Prostate gland (tissue), 2 donors: ENCODE data around the gene PRKAG2. TPM values are rescaled to one million over a fixed set of nuclear protein-coding genes. Genes with fewer than 3 reads are reported as not detected.

Source experiments
- DNase-seq: peaks from one replicate; pipeline ENCODE4 v3.0.0-alpha.2; 2019; ENCODE audit warnings: low spot score
- H3K27ac ChIP-seq, 2 donors: fragments of 200-600 bp; sonication (generic); 2 replicates each; pipeline ENCODE4 v1.5.1; 2017 to 2019
- H3K27me3 ChIP-seq: fragments of 200-600 bp; sonication (generic); replicated peaks from 2 replicates; pipeline ENCODE4 v1.5.1; 2019; ENCODE audit not compliant: insufficient read depth
- H3K36me3 ChIP-seq, 2 donors: fragments of 200-600 bp; sonication (generic); 1 replicate in 1 of 2; 2 replicates in 1 of 2; pipeline versions ENCODE4 v1.5.1 to v1.8.1; 2017 to 2019
- H3K4me1 ChIP-seq: fragments of 200-600 bp; sonication (generic); replicated peaks from 2 replicates; pipeline ENCODE4 v1.5.1; 2019
- H3K4me3 ChIP-seq, 2 donors: fragments of 200-600 bp; sonication (generic); 2 replicates each; pipeline ENCODE4 v1.5.1; 2017 to 2019
- H3K9me3 ChIP-seq: fragments of 200-600 bp; sonication (generic); 2 replicates; pipeline ENCODE4 v1.5.1; 2017
- CTCF ChIP-seq, 4 experiments: fragments of 200-600 bp in 2 of 4; fragments of 450-650 bp in 2 of 4; sonication (generic) in 2 of 4; IDR thresholded peaks; 1 replicate in 3 of 4; 2 replicates in 1 of 4; pipeline ENCODE4 v1.5.1; 2016 to 2019; ENCODE audit warnings: antibody characterized with exemption in 4 of 4, mild to moderate bottlenecking in 2 of 4, moderate library complexity in 2 of 4
- POLR2A ChIP-seq: fragments of 450-650 bp; IDR thresholded peaks from one replicate; pipeline ENCODE4 v1.6.1; 2016; ENCODE audit warnings: antibody characterized with exemption, mild to moderate bottlenecking
- POLR2AphosphoS5 ChIP-seq: sonication (generic); formaldehyde crosslinking; IDR thresholded peaks from one replicate; pipeline ENCODE4 v1.6.1; 2017; ENCODE audit warnings: antibody characterized with exemption
- WGBS: methylation state at CpG from one replicate; pipeline ENCODE4 v1.1.5; 2018; 5-methylcytosine and 5-hydroxymethylcytosine counted together
- intact Hi-C: fragments of 100-400 bp; cut with DNase I; formaldehyde crosslinking; loops from one replicate; pipeline ENCODE4 v1.14.2; 2022
- total RNA-seq, 2 donors: library from RNA; depleted of rRNA; stranded (reverse); fragments of >200 nt; gene quantifications; one replicate each; pipeline ENCODE4 v1.1.0, GENCODE V29; 2016

Gene PRKAG2
- total RNA-seq, 2 donors from 2014 or later: 31.6 to 38.1 TPM

GRCh38 chr7:151740081-151740851 is 136.6 kb downstream of the PRKAG2 start:
- Histone ChIP-seq H3K9me3 (no peaks in the 10 kb centered on the region), H3K4me1 (no peaks in the 10 kb centered on the region), H3K27ac (no peak overlapping the region), H3K27me3 (no peaks in the 10 kb centered on the region), H3K4me3 (no peak overlapping the region), H3K36me3 (no peaks in the 10 kb centered on the region)
- no peak for DNase-seq
- intact Hi-C loops: no loop called here
- WGBS: 84% methylated on average over 11 of the region's 16 CpGs
- no peak for TF ChIP-seq CTCF (IDR thresholded peaks at IDR 0.05)
- no peak for TF ChIP-seq POLR2AphosphoS5
- TF ChIP-seq POLR2A: no peak

GRCh38 chr7:151738925-151739324 is 138.0 kb downstream of the PRKAG2 start:
- Histone ChIP-seq H3K27me3 (no peaks in the 10 kb centered on the region), H3K36me3 (no peaks in the 10 kb centered on the region), H3K4me1 (no peaks in the 10 kb centered on the region), H3K4me3 (no peak overlapping the region), H3K9me3 (no peaks in the 10 kb centered on the region), H3K27ac (no peak overlapping the region)
- intact Hi-C loops: loop anchor here (5.0 kb wide), 1 partner anchor 107 kb away; no protein-coding TSS in a partner anchor
- DNase-seq: no peak
- TF ChIP-seq POLR2AphosphoS5 (no peak), POLR2A (no peak), CTCF (IDR thresholded peaks at IDR 0.05) (no peak)
- WGBS: 91% methylated on average over 10 of the region's 10 CpGs

GRCh38 chr7:151736403-151736909 is 140.5 kb downstream of the PRKAG2 start:
- TF ChIP-seq CTCF (IDR thresholded peaks at IDR 0.05) (no peak), POLR2A (peak; percentile 25), POLR2AphosphoS5 (peak; percentile 74)
- Histone ChIP-seq H3K27me3 (no peaks in the 10 kb centered on the region), H3K9me3 (no peaks in the 10 kb centered on the region), H3K4me1 (no peaks in the 10 kb centered on the region), H3K27ac (peak overlapping the region; percentile 56 to 65), H3K36me3 (no peaks in the 10 kb centered on the region), H3K4me3 (peak overlapping the region in 1 of 2 donors; percentile 7)
- intact Hi-C loops: loop anchor here (5.0 kb wide), 1 partner anchor 104 kb away; no protein-coding TSS in a partner anchor
- peak; percentile 74 for DNase-seq
- 8% methylated on average over 8 of the region's 10 CpGs for WGBS

GRCh38 chr7:151735851-151736402 is 141.0 kb downstream of the PRKAG2 start:
- DNase-seq: no peak
- Histone ChIP-seq H3K4me3 (peak overlapping the region in 1 of 2 donors; percentile 7), H3K9me3 (no peaks in the 10 kb centered on the region), H3K27me3 (no peaks in the 10 kb centered on the region), H3K27ac (peak overlapping the region; percentile 56 to 65), H3K4me1 (no peaks in the 10 kb centered on the region), H3K36me3 (no peaks in the 10 kb centered on the region)
- intact Hi-C loops: loop anchor here (5.0 kb wide), 1 partner anchor 104 kb away; no protein-coding TSS in a partner anchor
- WGBS: 35% methylated on average over 25 of the region's 25 CpGs
- TF ChIP-seq CTCF (IDR thresholded peaks at IDR 0.05): no peak
- TF ChIP-seq POLR2AphosphoS5: no peak
- no peak for TF ChIP-seq POLR2A
